Naive B cell (primary cell): ENCODE data around the gene C17orf67. TPM values are rescaled to one million over a fixed set of nuclear protein-coding genes. Genes with fewer than 3 reads are reported as not detected.

Source experiments
- ATAC-seq, 2 donors: fragments of 150-1000 bp; cut with Tn5 transposase; 2 replicates each; pipeline ENCODE4 v1.10.0; 2021; ENCODE audit warnings: low read depth in 2 of 2, mild to moderate bottlenecking in 2 of 2, moderate library complexity in 2 of 2
- DNase-seq: peaks from one replicate; pipeline ENCODE4 v3.0.0; 2022
- H3K27ac Mint-ChIP-seq, 6 donors: one replicate each; pipeline ENCODE4 v1.8.0; 2020 to 2022; ENCODE audit warnings: mild to moderate bottlenecking in 6 of 6, mixed read lengths in 6 of 6, moderate library complexity in 5 of 6, inconsistent platforms in 2 of 6
- H3K27me3 Mint-ChIP-seq, 3 donors: one replicate each; pipeline ENCODE4 v1.8.0; 2021 to 2022; ENCODE audit warnings: mixed read lengths in 3 of 3, mild to moderate bottlenecking in 1 of 3
- H3K36me3 Mint-ChIP-seq, 2 donors: one replicate each; pipeline ENCODE4 v1.8.0; 2020 to 2022; ENCODE audit warnings: mixed read lengths in 2 of 2, inconsistent platforms in 1 of 2, mild to moderate bottlenecking in 1 of 2
- H3K4me1 Mint-ChIP-seq, 3 donors: one replicate each; pipeline ENCODE4 v1.8.0; 2020 to 2022; ENCODE audit warnings: mixed read lengths in 3 of 3, inconsistent platforms in 1 of 3, mild to moderate bottlenecking in 1 of 3, moderate library complexity in 1 of 3
- H3K4me3 Mint-ChIP-seq, 8 donors: one replicate each; pipeline ENCODE4 v1.8.0; 2020 to 2022; ENCODE audit warnings: mild to moderate bottlenecking in 8 of 8, mixed read lengths in 8 of 8, moderate library complexity in 8 of 8, inconsistent platforms in 2 of 8
- H3K9me3 Mint-ChIP-seq, 7 donors: one replicate each; pipeline ENCODE4 v1.8.0; 2020 to 2022; ENCODE audit warnings: mixed read lengths in 7 of 7, mild to moderate bottlenecking in 5 of 7, inconsistent platforms in 2 of 7, moderate library complexity in 1 of 7
- polyA plus RNA-seq, 6 donors: library from polyadenylated mRNA; unstranded; fragments of 300-500 nt; fragmentation: Illumina TruSeq; gene quantifications; one replicate each; pipeline ENCODE4 v1.2.3, GENCODE V29; 2021; ENCODE audit warnings: low read depth in 6 of 6

Gene C17orf67
- polyA plus RNA-seq, 6 donors from 2014 or later: 0.15 to 2.4 (median 1.4) TPM

DNA sequence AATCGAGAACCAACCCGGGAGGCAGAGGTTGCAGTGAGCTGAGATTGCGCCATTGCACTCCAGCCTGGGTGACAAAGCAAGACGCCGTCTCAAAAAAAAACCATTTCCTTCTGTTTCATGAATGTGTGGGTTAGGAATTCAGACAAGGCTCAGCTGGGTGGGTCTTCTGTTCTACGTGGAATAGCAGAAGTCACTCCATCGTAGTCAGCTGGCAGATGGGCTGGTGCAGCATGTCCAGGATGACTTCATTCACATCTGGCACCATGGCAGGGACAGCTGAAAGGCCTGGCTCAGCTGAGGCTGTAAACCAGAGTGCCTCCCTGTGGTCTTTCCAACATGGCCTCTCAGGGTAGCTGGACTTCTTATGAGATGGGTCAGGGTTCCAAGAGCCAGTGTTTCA, 89.0 kb downstream of the C17orf67 start:
- no peak for ATAC-seq
- Mint-ChIP-seq H3K36me3 (no peaks in the 10 kb centered on the region), H3K27me3 (peaks cover 5 to 16% (median 8%) of the 10 kb centered on the region in 3 donors), H3K4me3 (no peak overlapping the region), H3K9me3 (peaks cover 0 to 8% (median 0%) of the 10 kb centered on the region in 7 donors), H3K4me1 (no peaks in the 10 kb centered on the region), H3K27ac (no peak overlapping the region)
- DNase-seq: no peak

- Mint-ChIP-seq H3K36me3 (no peaks in the 10 kb centered on the region), H3K9me3 (peaks cover 0 to 2% (median 0%) of the 10 kb centered on the region in 7 donors), H3K27ac (no peak overlapping the region), H3K27me3 (peaks cover 5 to 8% (median 8%) of the 10 kb centered on the region in 3 donors), H3K4me3 (no peak overlapping the region), H3K4me1 (no peaks in the 10 kb centered on the region)
- ATAC-seq (no peak), DNase-seq (no peak)
Measured at GRCh38 chr17:56742601-56743000, 91.1 kb downstream of the C17orf67 start.

Other genes starting within 250 kb of the C17orf67 start
- gene NOG, start 240.2 kb downstream of the C17orf67 start, polyA plus RNA-seq: under 1 TPM in 2 of 6 donors, not detected in 4; 0.16 to 0.17 TPM
- gene DGKE, start 231 bp upstream of the C17orf67 start, polyA plus RNA-seq: 1 to 10 TPM; 1.3 to 4.1 (median 3.3) TPM
- gene TRIM25, start 80.1 kb upstream of the C17orf67 start, polyA plus RNA-seq: 10 to 100 TPM in 4 of 6 donors, 1 to 10 TPM in 1, under 1 TPM in 1; 0.74 to 18.5 (median 10.3) TPM
- gene COIL, start 127.1 kb upstream of the C17orf67 start, polyA plus RNA-seq: 10 to 100 TPM; 19.5 to 25.9 (median 22.5) TPM
- 100 to 1,000 TPM; 134 to 305 (median 175) TPM for gene SCPEP1, start 144.2 kb upstream of the C17orf67 start, polyA plus RNA-seq